Type B pancreatic cell (in vitro differentiated cells): ENCODE results near the gene ANKRD63. TPM values are rescaled to one million over a fixed set of nuclear protein-coding genes. Genes with fewer than 3 reads are reported as not detected.

Experiments used
- DNase-seq: peaks from one replicate; pipeline ENCODE4 v3.0.0; 2021; ENCODE audit warnings: mixed read lengths; ENCODE audit not compliant: unreplicated experiment; ENCODE audit errors: extremely low spot score
- H3K27ac Mint-ChIP-seq: 2 replicates; pipeline ENCODE4 v1.8.0; 2021; ENCODE audit warnings: mild to moderate bottlenecking, mixed read lengths
- H3K27me3 Mint-ChIP-seq: 2 replicates; pipeline ENCODE4 v1.8.0; 2021; ENCODE audit warnings: mixed read lengths
- H3K36me3 Mint-ChIP-seq: 2 replicates; pipeline ENCODE4 v1.8.0; 2021; ENCODE audit warnings: mixed read lengths
- H3K4me1 Mint-ChIP-seq: one replicate; pipeline ENCODE4 v1.8.0; 2021; ENCODE audit warnings: mixed read lengths; ENCODE audit not compliant: unreplicated experiment
- H3K4me3 Mint-ChIP-seq: 2 replicates; pipeline ENCODE4 v1.8.0; 2021; ENCODE audit warnings: mild to moderate bottlenecking, mixed read lengths
- H3K9me3 Mint-ChIP-seq: 2 replicates; pipeline ENCODE4 v1.8.0; 2021; ENCODE audit warnings: mixed read lengths
- CTCF ChIP-seq: fragments of 200-600 bp; sonication (generic); conservative IDR thresholded peaks from 2 replicates; pipeline ENCODE4 v1.5.0; 2021; ENCODE audit warnings: antibody characterized with exemption, mild to moderate bottlenecking
- total RNA-seq: library from RNA; stranded (reverse); gene quantifications from 2 replicates; pipeline ENCODE4 v1.2.1, GENCODE V29; 2021; ENCODE audit warnings: low replicate concordance

ANKRD63 gene
- total RNA-seq, 1 donor from 2014 or later, result 1.5 TPM

DNA sequence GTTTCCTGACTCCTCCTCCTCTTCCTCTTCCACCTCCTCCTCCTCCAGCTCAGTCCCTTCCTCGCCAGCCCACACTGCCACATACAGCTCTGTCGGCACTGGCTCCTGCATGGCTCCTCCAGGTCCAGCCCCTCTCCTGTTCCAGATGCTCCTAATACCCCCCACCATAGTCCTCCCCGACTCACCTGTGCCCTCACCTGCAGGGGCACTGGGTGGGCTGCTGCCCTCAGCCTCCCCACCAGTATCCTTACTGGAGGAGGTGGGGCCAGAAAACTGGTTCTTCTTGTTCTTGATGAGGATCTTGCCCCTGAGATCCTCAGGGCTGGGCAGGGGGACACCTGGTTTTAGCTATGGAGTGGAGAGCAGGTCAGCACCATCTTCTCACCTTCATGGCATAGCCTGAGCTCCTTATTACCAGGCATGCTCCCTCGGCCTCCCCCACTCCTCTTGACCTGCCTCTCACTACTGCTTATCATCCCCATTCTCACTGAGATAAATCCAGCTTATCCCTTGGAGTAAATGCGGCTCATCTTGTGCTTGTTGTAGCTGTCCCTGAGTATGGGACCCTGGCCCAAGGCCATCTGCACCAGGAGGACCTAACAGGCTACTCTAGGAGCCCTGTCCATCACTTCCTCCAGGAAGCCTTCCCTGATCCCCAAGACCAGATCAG lies 13.8 kb upstream of the ANKRD63 start:
- no peak for DNase-seq
- no peak for TF ChIP-seq CTCF
- peaks cover 35% of the 10 kb centered on the region for H3K27me3 Mint-ChIP-seq
- no peak overlapping the region for H3K27ac Mint-ChIP-seq
- H3K9me3 Mint-ChIP-seq, result no peaks in the 10 kb centered on the region
- H3K4me3 Mint-ChIP-seq, result no peak overlapping the region
- no peaks in the 10 kb centered on the region for H3K36me3 Mint-ChIP-seq
- peaks cover 13% of the 10 kb centered on the region for H3K4me1 Mint-ChIP-seq

DNA sequence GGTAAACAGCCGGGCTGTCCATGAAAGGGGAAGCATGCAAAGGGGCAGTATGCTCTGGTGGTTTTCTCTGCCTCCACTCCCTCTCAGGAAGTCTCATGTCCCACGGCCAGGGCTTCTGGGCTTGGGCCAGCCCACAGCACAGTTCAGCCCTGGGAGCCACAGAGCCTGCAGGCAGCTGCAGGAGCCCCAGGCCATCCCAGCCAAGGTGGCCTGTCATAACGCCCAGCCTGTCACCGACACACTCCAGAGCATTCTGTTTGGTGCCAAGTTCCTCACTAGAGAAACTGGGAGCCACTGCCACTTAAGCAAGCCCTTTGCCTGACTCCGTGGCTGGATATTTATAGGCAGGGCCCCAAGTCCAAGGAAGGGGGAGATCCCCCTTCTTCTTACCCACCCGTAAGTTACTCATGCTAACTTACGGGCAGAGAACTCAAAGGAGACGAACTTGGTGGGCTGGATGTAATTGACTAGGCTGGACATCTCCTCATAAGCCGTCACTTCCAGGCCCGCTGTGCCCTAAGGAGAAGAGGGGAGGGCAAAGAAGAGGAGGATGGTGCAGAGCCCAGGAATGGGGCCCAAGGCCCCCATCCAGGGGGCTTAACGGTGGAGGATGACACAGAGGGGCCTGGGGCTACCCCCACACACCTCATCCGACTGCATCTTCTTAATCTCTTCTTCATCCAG lies 13.2 kb upstream of the ANKRD63 start:
- Mint-ChIP-seq H3K9me3 (no peaks in the 10 kb centered on the region), H3K27ac (no peak overlapping the region), H3K4me1 (peaks cover 9% of the 10 kb centered on the region), H3K27me3 (peaks cover 33% of the 10 kb centered on the region), H3K36me3 (no peaks in the 10 kb centered on the region), H3K4me3 (no peak overlapping the region)
- TF ChIP-seq CTCF, result no peak
- no peak for DNase-seq

DNA sequence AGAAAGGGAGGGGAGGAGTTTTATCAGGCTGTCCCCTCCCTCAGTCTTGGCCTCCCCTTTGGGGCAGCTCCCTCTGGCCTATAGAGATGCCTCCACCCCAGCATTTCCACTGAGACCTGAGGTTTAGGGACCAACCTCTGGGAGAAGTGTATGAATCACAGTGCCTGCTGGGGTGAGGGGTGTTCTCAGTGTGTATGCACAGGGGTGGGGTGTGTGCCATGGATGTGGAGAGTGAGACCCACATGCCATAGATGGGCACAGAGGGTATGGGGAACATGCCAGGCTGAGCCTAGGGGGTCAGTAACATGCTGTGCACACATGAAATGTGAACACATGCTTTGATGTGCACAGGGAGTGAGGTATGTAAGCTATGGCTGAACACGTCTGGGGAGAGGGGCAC lies 12.4 kb upstream of the ANKRD63 start:
- no peaks in the 10 kb centered on the region for H3K36me3 Mint-ChIP-seq
- no peak overlapping the region for H3K4me3 Mint-ChIP-seq
- no peaks in the 10 kb centered on the region for H3K9me3 Mint-ChIP-seq
- H3K27me3 Mint-ChIP-seq, result peaks cover 36% of the 10 kb centered on the region
- no peak for TF ChIP-seq CTCF
- no peak overlapping the region for H3K27ac Mint-ChIP-seq
- no peak for DNase-seq
- peaks cover 9% of the 10 kb centered on the region for H3K4me1 Mint-ChIP-seq

DNA sequence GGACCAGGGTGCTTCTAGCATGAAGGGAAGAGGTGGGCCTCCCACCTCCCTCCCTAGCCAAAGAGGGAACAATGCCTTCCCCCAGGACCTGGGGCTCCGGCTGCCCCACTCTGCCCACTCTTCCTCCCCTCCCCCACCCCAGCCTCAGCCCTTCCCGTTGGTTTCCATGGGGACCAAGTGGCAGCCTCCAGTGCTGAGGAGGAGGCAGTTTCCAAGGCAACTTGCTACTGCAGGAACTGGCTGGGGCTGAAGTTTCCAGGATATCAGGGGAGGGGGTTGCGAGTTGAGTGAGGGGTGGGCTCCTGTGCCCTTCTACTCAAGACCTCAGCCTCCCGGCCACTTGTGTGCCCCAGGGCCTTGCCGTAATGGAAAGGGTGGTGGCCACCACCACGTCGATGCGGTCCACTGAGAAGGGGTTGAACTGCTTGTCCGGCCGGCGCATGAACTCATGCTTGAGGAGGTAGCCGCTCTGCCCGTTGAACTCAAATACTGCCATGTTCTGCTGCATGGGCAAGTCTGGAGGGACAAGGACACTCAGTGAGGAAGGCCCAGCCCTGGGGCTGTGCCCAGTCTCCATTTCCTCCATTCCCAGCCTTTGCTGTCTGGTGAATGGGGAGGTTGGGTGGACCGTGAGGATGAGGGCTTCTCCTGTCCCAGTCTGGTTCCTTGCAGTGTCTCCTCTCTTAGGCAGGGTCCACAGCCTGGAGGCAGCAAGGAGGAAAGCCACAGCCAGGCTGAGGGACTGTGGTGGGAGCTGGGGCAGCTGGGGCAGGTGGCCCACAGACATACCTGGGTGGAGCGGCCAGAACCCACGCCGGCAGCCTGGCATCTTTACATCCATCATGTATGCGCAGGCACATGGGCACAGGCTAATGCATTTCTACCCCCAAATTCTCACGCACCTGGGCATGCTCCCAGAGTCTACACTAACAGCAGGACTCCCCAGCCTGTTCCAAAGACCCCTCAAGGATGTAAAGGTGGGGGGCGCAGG lies 11.3 kb upstream of the ANKRD63 start:
- H3K27me3 Mint-ChIP-seq, result peaks cover 46% of the 10 kb centered on the region
- H3K9me3 Mint-ChIP-seq, result no peaks in the 10 kb centered on the region
- no peak overlapping the region for H3K27ac Mint-ChIP-seq
- peaks cover 12% of the 10 kb centered on the region for H3K4me1 Mint-ChIP-seq
- no peak for TF ChIP-seq CTCF
- DNase-seq, result no peak
- H3K36me3 Mint-ChIP-seq, result no peaks in the 10 kb centered on the region
- no peak overlapping the region for H3K4me3 Mint-ChIP-seq

DNA sequence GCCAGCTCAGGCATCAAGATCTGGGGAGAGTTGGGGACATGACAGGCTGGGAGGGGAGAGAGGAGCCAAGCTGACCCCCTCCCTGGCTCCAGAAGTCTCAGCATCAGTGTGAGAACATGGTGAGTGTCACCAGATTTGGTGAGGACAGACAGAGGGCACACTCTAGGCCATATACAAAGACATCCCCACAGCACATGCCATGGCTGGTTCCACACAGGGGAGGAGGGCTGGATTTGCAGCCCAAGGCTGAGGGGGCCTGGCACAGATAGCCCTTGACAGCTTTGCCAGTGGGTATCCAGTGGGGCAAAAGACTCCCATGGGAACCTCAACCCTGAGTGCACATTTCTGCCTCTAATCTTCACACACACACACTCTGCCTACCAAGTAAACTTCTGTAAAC lies 10.1 kb upstream of the ANKRD63 start:
- H3K9me3 Mint-ChIP-seq, result no peaks in the 10 kb centered on the region
- H3K4me3 Mint-ChIP-seq, result no peak overlapping the region
- H3K36me3 Mint-ChIP-seq, result no peaks in the 10 kb centered on the region
- H3K27me3 Mint-ChIP-seq, result peaks cover 50% of the 10 kb centered on the region
- H3K4me1 Mint-ChIP-seq, result peaks cover 12% of the 10 kb centered on the region
- TF ChIP-seq CTCF, result no peak
- H3K27ac Mint-ChIP-seq, result no peak overlapping the region
- DNase-seq, result no peak
